Stimulated activated naive CD8-positive, alpha-beta T cell treated with anti-CD3 and anti-CD28 coated beads, Interleukin-15, Interleukin-2, amounts not matched to agents 100 U/mL and 50 U/mL, for 24 hours (primary cell): ENCODE measurements around the gene FRG2.
"Not testable (repeated sequence)": the region's sequence is repeated elsewhere in the genome, so short reads cannot be mapped to it uniquely, and the experiment has no call there.

ENCODE experiments used
- ATAC-seq: fragments of 150-1000 bp; cut with Tn5 transposase; one replicate; pipeline ENCODE4 v1.10.0; 2021
- DNase-seq: peaks from one replicate; pipeline ENCODE4 v3.0.0; 2021

Gene FRG2

GRCh38 chr4:190016369-190017289 lies 10.4 kb downstream of the FRG2 start:
- no peak for DNase-seq
- ATAC-seq = no peak

GRCh38 chr4:190015538-190016368 lies 11.3 kb downstream of the FRG2 start:
- no peak for DNase-seq
- no peak for ATAC-seq

GRCh38 chr4:190014771-190015537 lies 12.1 kb downstream of the FRG2 start:
- peak; percentile 61 for ATAC-seq
- DNase-seq = no peak

GRCh38 chr4:189989941-189990340 lies 37.1 kb downstream of the FRG2 start:
- not testable (repeated sequence) for DNase-seq, ATAC-seq

GRCh38 chr4:189988877-189989431 lies 38.1 kb downstream of the FRG2 start:
- no peak for DNase-seq
- ATAC-seq = no peak

GRCh38 chr4:189985651-189986243 lies 41.3 kb downstream of the FRG2 start:
- not testable (repeated sequence) for ATAC-seq, DNase-seq

- not testable (repeated sequence) for DNase-seq
Observed at GRCh38 chr4:189984661-189985060, 42.4 kb downstream of the FRG2 start.

GRCh38 chr4:189983916-189984526 lies 43.0 kb downstream of the FRG2 start:
- ATAC-seq, DNase-seq: not testable (repeated sequence)

More at GRCh38 chr4:189984661-189985060, 42.4 kb downstream of the FRG2 start:
- not testable (repeated sequence) for ATAC-seq

- DNase-seq (no peak), ATAC-seq (no peak)
Observed at GRCh38 chr4:189981970-189982369, 45.1 kb downstream of the FRG2 start.

- DNase-seq, ATAC-seq: not testable (repeated sequence)
Observed at GRCh38 chr4:189980292-189980691, 46.8 kb downstream of the FRG2 start.

- no peak for ATAC-seq
- no peak for DNase-seq
Observed at GRCh38 chr4:189979196-189980047, 47.6 kb downstream of the FRG2 start.
